Measurements from ENCODE around the gene SHANK3.

Gene SHANK3

GRCh38 chr22:50672471-50673230, at the start of gene SHANK3:
Gene SHANK3 (plus strand): TSS chr22:50672823.
- TF ChIP-seq EP300 (IDR thresholded peaks at IDR 0.05; ENCODE audit: borderline replicate concordance) (no peak), REST (IDR thresholded peaks at IDR 0.05; ENCODE audit: low read depth) (no peak), YY1 (IDR thresholded peaks at IDR 0.05; ENCODE audit: low read depth) (no peak), USF1 (IDR thresholded peaks at IDR 0.05) (no peak)

- TF ChIP-seq ZBTB7A (IDR thresholded peaks at IDR 0.05; ENCODE audit: low read depth) (no peak), MAX (IDR thresholded peaks at IDR 0.05) (no peak), EP300 (IDR thresholded peaks at IDR 0.05; ENCODE audit: borderline replicate concordance) (no peak), USF1 (IDR thresholded peaks at IDR 0.05) (no peak), RAD21 (IDR thresholded peaks at IDR 0.05; ENCODE audit: low read depth) (no peak), REST (IDR thresholded peaks at IDR 0.05; ENCODE audit: low read depth) (no peak), YY1 (IDR thresholded peaks at IDR 0.05; ENCODE audit: low read depth) (no peak), NFIC (IDR thresholded peaks at IDR 0.05) (no peak), FOXM1 (IDR thresholded peaks at IDR 0.05; ENCODE audit: borderline replicate concordance, low read depth) (no peak)
These were observed 48.1 kb upstream of the SHANK3 start for GRCh38 chr22:50624347-50625130.

GRCh38 chr22:50625131-50625567, 47.5 kb upstream of the SHANK3 start:
- TF ChIP-seq CEBPB (IDR thresholded peaks at IDR 0.05) (no peak), REST (IDR thresholded peaks at IDR 0.05; ENCODE audit: low read depth) (no peak), EGR1 (IDR thresholded peaks at IDR 0.05) (no peak), YY1 (IDR thresholded peaks at IDR 0.05; ENCODE audit: low read depth) (no peak)

- TF ChIP-seq TEAD4 (IDR thresholded peaks at IDR 0.05) (no peak), RAD21 (IDR thresholded peaks at IDR 0.05; ENCODE audit: low read depth) (peak; percentile 29), MAX (IDR thresholded peaks at IDR 0.05) (no peak), ZBTB7A (IDR thresholded peaks at IDR 0.05; ENCODE audit: low read depth) (no peak)
These were observed 46.9 kb upstream of the SHANK3 start for GRCh38 chr22:50625568-50626313.

Measured in Ishikawa (cell line).